Transverse colon (tissue), 4 donors: ENCODE measurements around the gene STXBP5L. TPM values are rescaled to one million over a fixed set of nuclear protein-coding genes. Genes with fewer than 3 reads are reported as not detected.
"Not testable (repeated sequence)": the region's sequence is repeated elsewhere in the genome, so short reads cannot be mapped to it uniquely, and the experiment has no call there.

Experiments used
- DNase-seq: peaks from one replicate; pipeline ENCODE4 v3.0.0-alpha.2; 2019
- H3K27ac ChIP-seq, 4 donors: fragments of 200-600 bp; sonication (generic); 2 replicates each; pipeline ENCODE4 v1.5.1; 2016 to 2018; ENCODE audit warnings: inconsistent platforms in 4 of 4
- H3K27me3 ChIP-seq: fragments of 200-600 bp; sonication (generic); 2 replicates; pipeline ENCODE4 v1.5.1; 2017; ENCODE audit warnings: inconsistent platforms
- H3K36me3 ChIP-seq, 4 donors: fragments of 200-600 bp; sonication (generic); 2 replicates each; pipeline ENCODE4 v1.5.1; 2017 to 2019; ENCODE audit warnings: inconsistent platforms in 4 of 4
- H3K4me1 ChIP-seq, 4 donors: fragments of 200-600 bp; sonication (generic); 2 replicates each; pipeline ENCODE4 v1.5.1; 2017 to 2020; ENCODE audit warnings: inconsistent platforms in 4 of 4
- H3K4me3 ChIP-seq, 4 donors: fragments of 200-600 bp; sonication (generic); 1 replicate in 1 of 4; 2 replicates in 3 of 4; pipeline versions ENCODE4 v1.5.1 to v1.6.1; 2017 to 2019; ENCODE audit warnings: inconsistent platforms in 4 of 4
- H3K9me3 ChIP-seq, 2 donors: fragments of 200-600 bp; sonication (generic); 2 replicates each; pipeline ENCODE4 v1.5.1; 2017 to 2019; ENCODE audit warnings: inconsistent platforms in 2 of 2
- CTCF ChIP-seq, 5 experiments: fragments of 200-600 bp in 3 of 5; fragments of 450-650 bp in 2 of 5; sonication (generic) in 3 of 5; IDR thresholded peaks; 1 replicate in 2 of 5; 2 replicates in 3 of 5; pipeline ENCODE4 v1.5.1; 2016 to 2017; ENCODE audit warnings: antibody characterized with exemption in 5 of 5, inconsistent platforms in 3 of 5, mild to moderate bottlenecking in 2 of 5, moderate library complexity in 1 of 5
- EP300 ChIP-seq: sonication (generic); formaldehyde crosslinking; IDR thresholded peaks from one replicate; pipeline ENCODE4 v1.6.1; 2017; ENCODE audit warnings: antibody characterized with exemption, low read depth
- POLR2A ChIP-seq: fragments of 450-650 bp; IDR thresholded peaks from one replicate; pipeline ENCODE4 v1.6.1; 2016; ENCODE audit warnings: antibody characterized with exemption, mild to moderate bottlenecking, moderate library complexity
- POLR2AphosphoS5 ChIP-seq, 3 donors: sonication (generic); formaldehyde crosslinking; IDR thresholded peaks; one replicate each; pipeline ENCODE4 v1.6.1; 2016; ENCODE audit warnings: antibody characterized with exemption in 3 of 3
- WGBS, 2 donors: methylation state at CpG; one replicate each; pipeline ENCODE4 v1.1.5; 2018; ENCODE audit warnings: low coverage in 1 of 2; 5-methylcytosine and 5-hydroxymethylcytosine counted together
- in situ Hi-C, 4 donors: fragments of 200-750 bp; cut with MboI; loops; one replicate each; pipeline versions ENCODE4 v1.15.0 to v1.15.1; 2017; ENCODE audit warnings: low sequenced_read_pairs in 3 of 4, low pct_ligation_motif_present in 1 of 4, low pct_unique_long_range_greater_than_20kb in 1 of 4
- intact Hi-C: fragments of 100-400 bp; cut with DNase I; formaldehyde crosslinking; loops from one replicate; pipeline ENCODE4 v1.15.1; 2023; ENCODE audit warnings: low total_unique reads
- total RNA-seq, 4 donors: library from RNA; depleted of rRNA; stranded (reverse); fragments of >200 nt; gene quantifications; one replicate each; pipeline ENCODE4 v1.1.0, GENCODE V29; 2016

The STXBP5L gene
- total RNA-seq, 4 donors from 2014 or later, result 0.40 to 9.4 (median 1.3) TPM

- 68% methylated on average over 3 of the region's 3 CpGs; no CpG with 5 or more reads in 1 of the 2 donors for WGBS, 2 donors
- no peak for TF ChIP-seq POLR2AphosphoS5 (IDR thresholded peaks at IDR 0.05)
- TF ChIP-seq POLR2A, result no peak
- no peak for TF ChIP-seq EP300
- no peak for TF ChIP-seq CTCF (IDR thresholded peaks at IDR 0.05)
- H3K27me3 ChIP-seq, result no peaks in the 10 kb centered on the region
- H3K9me3 ChIP-seq, result no peaks in the 10 kb centered on the region
- DNase-seq, result no peak
- in situ Hi-C loops (no loop called here), intact Hi-C loops (no loop called here)
- H3K36me3 ChIP-seq, result no peaks in the 10 kb centered on the region
- peaks cover 0 to 11% (median 3%) of the 10 kb centered on the region in 4 donors for H3K4me1 ChIP-seq
- H3K4me3 ChIP-seq, result no peak overlapping the region
- H3K27ac ChIP-seq, result no peak overlapping the region
Measured at GRCh38 chr3:121436641-121437040, 528.6 kb downstream of the STXBP5L start.

- Histone ChIP-seq H3K9me3 (no peaks in the 10 kb centered on the region), H3K27ac (no peak overlapping the region), H3K36me3 (no peaks in the 10 kb centered on the region), H3K4me3 (no peak overlapping the region), H3K27me3 (no peaks in the 10 kb centered on the region), H3K4me1 (no peaks in the 10 kb centered on the region)
- in situ Hi-C loops, result no loop called here
- TF ChIP-seq POLR2A (no peak), CTCF (IDR thresholded peaks at IDR 0.05) (no peak), POLR2AphosphoS5 (IDR thresholded peaks at IDR 0.05) (no peak)
- WGBS, 2 donors, result 91 to 100% methylated on average over 1 of the region's 1 CpG
- DNase-seq, result no peak
- intact Hi-C loops, result no loop called here
Measured at GRCh38 chr3:121443456-121443855, 535.5 kb downstream of the STXBP5L start.

GRCh38 chr3:121451752-121452151 lies 543.7 kb downstream of the STXBP5L start:
- H3K27ac ChIP-seq, DNase-seq, H3K9me3 ChIP-seq, H3K4me3 ChIP-seq, in situ Hi-C loops, intact Hi-C loops, H3K4me1 ChIP-seq, H3K27me3 ChIP-seq, H3K36me3 ChIP-seq: not testable (repeated sequence)
- 60 to 92% methylated on average over 1 to 12 of the region's 12 CpGs for WGBS, 2 donors

- Histone ChIP-seq H3K4me3 (no peak overlapping the region), H3K27ac (no peak overlapping the region), H3K36me3 (no peaks in the 10 kb centered on the region), H3K9me3 (no peaks in the 10 kb centered on the region), H3K27me3 (no peaks in the 10 kb centered on the region), H3K4me1 (no peaks in the 10 kb centered on the region)
- no peak for DNase-seq
- TF ChIP-seq CTCF (IDR thresholded peaks at IDR 0.05) (no peak), POLR2A (no peak), EP300 (no peak), POLR2AphosphoS5 (IDR thresholded peaks at IDR 0.05) (no peak)
- intact Hi-C loops, result no loop called here
- in situ Hi-C loops, result no loop called here
- WGBS, 2 donors, result 90 to 91% methylated on average over 3 of the region's 3 CpGs
Measured at GRCh38 chr3:121462565-121462964, 554.6 kb downstream of the STXBP5L start.

- Histone ChIP-seq H3K27me3 (no peaks in the 10 kb centered on the region), H3K4me1 (no peaks in the 10 kb centered on the region), H3K9me3 (no peaks in the 10 kb centered on the region), H3K36me3 (no peaks in the 10 kb centered on the region), H3K4me3 (no peak overlapping the region), H3K27ac (no peak overlapping the region)
- DNase-seq, result no peak
- TF ChIP-seq EP300 (no peak), POLR2A (no peak), CTCF (IDR thresholded peaks at IDR 0.05) (no peak), POLR2AphosphoS5 (IDR thresholded peaks at IDR 0.05) (no peak)
- intact Hi-C loops, result no loop called here
- in situ Hi-C loops, result no loop called here
Measured at GRCh38 chr3:121463745-121464144, 555.7 kb downstream of the STXBP5L start.
